Measurements from ENCODE around the gene TRUB2. TPM values are rescaled to one million over a fixed set of nuclear protein-coding genes. Genes with fewer than 3 reads are reported as not detected.

TRUB2 gene
- total RNA-seq, 1 donor from 2014 or later: 36.3 TPM

- DNase-seq (ENCODE audit: low read depth, low spot score): no peak
These were observed 17.9 kb downstream of the TRUB2 start for GRCh38 chr9:128304136-128304970.

- DNase-seq (ENCODE audit: low read depth, low spot score): no peak
These were observed 23.4 kb downstream of the TRUB2 start for GRCh38 chr9:128298535-128299482.

DNA sequence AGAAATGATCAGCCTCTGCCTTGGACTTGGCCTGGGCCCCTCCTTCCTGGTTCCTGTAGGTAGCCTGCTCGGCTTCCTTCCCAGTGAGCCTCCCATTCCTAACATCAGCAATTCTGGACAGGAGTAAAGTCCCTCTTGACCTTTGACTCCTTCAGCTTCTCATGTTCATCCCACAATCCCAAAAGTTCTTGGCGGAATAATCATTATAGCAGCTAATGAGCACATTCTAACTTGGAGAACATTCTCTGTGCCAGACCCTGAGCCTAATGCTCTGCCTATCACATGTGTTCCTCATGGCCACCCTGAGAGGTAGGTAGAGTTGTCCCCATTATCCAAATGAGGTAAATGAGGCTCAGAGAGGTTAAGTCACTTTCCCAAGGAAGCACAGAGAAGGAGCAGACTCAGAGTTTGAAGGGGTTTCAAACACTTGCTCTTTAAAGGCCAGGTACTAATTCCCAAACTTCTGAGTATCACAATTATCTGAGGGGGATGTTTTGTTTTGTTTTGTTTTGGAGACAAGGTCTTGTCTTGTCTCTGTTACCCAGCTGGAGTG is 24.9 kb downstream of the TRUB2 start:
- no peak for DNase-seq (ENCODE audit: low read depth, low spot score)

GRCh38 chr9:128296340-128297220 is 25.7 kb downstream of the TRUB2 start:
- DNase-seq (ENCODE audit: low read depth, low spot score): no peak

DNA sequence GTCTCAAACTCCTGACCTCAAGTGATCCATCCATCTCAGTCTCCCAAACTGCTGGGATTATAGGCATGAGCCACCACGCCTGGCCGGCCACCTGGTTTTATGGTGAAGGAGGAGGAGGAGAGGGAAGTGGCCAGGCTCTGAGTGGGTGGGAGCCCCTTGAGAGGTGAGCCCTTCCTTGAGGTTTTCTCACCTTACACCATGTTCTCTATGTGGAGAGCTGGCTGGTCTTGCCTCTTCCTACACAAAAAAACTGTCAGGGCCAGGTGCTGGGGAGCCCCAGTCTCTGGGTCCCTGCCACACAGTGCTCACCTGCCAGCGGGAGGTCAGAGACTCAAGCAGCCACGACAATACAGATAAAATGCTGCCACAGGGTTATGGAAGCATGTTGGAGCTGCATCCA is 28.1 kb downstream of the TRUB2 start:
- no peak for DNase-seq (ENCODE audit: low read depth, low spot score)

DNA sequence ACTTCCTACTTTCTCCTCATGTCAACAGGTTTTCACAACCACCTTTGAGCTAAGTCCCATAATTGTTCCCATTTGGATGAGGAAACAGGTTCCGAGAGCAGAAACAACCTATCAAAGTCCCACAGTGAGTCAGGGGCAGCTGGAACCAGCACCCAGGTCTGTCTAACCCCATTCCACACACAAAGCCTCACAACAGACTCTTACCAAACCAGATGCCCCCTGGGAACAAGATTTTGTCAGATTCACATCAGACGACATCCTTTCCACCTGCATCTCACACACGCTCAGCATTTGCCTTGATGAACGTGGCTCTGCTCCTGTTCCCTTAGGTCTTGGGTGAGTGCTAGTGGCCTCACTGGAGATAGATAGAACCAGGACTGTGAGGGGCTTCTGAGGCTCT is 29.2 kb downstream of the TRUB2 start:
- no peak for DNase-seq (ENCODE audit: low read depth, low spot score)

DNA sequence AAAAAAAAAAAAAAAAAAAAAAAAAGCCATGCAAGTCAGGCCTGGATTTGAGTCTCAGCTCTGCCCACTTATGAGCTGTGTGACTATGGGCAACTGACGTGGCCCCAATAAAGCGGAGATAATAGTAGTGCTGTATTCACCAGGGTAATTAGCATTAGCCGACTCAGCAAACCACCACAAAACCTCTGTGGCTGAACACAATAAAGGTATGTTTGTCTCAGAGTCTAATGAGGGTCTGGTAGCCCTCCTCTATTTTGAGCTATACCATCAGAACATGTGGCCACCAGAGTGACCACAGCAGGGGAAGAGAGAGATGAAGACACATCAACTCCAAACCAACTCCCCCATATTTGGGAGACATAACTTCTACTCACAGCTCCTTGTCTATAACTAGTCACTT is 30.2 kb downstream of the TRUB2 start:
- no peak for DNase-seq (ENCODE audit: low read depth, low spot score)

DNA sequence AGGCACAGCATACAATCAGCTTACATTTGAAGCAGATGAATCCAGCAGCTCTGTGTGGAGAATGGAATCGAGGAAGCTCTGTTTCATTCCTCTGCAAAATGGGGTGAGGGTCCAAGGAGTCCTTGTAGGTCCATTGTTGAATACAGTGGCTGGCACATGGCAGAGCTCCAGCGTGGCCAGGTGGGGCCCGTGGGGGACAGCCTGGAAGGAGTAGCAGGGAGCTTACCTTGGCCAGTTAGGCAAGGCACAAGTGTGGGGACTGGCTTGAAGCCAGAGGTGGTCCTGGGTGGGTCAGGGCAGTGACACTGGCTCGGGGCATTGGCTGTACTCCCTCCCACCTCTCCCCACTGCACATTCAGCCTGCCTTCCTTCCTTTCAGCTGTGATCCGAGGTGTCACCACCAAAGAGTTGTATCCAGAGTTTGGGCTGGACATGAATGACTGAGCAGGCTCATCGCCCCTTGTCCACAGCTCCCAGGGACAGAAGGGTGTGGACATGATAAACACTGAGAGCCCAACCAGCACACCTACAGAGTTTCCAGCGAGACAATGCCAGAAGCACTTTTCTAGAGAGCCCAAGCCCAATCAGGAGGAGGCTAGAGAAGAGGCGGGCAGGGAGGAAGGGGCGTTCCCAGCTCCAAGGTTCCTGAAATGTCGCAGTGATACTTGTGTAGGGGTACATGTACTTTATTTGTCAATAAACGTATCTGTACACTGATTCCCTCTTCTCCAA is 33.8 kb downstream of the TRUB2 start:
- no peak for DNase-seq (ENCODE audit: low read depth, low spot score)

DNA sequence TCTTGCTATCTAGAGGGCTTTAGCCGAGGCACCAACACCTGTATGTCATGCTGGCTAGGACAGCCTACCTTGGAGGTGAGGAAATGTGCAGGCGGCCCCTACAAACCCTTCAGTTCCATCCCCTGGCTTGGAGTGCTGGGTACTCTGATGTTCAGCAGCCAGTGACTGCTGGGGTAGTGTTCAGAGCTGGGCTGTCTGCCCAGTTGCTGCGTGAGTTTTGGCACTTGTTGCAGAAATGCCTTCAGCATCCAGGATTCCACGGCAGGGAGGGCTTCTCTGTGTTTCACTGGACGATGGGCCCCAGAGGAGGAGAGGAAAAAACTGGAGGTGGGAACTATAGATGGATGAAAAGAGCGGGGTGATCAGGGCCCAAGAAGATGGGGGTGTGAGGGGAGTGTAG is 35.8 kb downstream of the TRUB2 start:
- DNase-seq (ENCODE audit: low read depth, low spot score): no peak

GRCh38 chr9:128285033-128285784 is 37.0 kb downstream of the TRUB2 start:
- DNase-seq (ENCODE audit: low read depth, low spot score): no peak

DNA sequence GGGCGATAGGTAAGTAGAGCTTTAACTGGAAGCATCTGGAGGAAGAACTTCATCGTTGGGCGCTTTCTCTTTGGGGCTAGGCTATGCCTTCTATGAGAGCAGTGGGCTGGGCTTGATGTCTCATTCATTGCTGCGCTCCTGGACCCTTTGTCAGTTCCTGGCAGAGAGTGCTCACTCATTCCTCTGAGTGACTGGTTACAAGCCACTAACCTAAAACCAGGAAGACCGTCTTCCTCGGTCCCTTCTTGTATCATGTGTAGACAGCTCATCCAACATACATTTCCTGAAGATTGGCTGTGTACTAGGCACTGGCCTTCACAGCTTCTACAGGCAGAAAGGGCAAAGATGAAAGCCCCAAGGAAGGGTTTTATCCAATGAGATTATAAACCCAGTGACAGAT is 39.7 kb downstream of the TRUB2 start:
- DNase-seq (ENCODE audit: low read depth, low spot score): peak; percentile 27

- DNase-seq (ENCODE audit: low read depth, low spot score): no peak
These were observed 42.1 kb downstream of the TRUB2 start for GRCh38 chr9:128280084-128280622.

DNA sequence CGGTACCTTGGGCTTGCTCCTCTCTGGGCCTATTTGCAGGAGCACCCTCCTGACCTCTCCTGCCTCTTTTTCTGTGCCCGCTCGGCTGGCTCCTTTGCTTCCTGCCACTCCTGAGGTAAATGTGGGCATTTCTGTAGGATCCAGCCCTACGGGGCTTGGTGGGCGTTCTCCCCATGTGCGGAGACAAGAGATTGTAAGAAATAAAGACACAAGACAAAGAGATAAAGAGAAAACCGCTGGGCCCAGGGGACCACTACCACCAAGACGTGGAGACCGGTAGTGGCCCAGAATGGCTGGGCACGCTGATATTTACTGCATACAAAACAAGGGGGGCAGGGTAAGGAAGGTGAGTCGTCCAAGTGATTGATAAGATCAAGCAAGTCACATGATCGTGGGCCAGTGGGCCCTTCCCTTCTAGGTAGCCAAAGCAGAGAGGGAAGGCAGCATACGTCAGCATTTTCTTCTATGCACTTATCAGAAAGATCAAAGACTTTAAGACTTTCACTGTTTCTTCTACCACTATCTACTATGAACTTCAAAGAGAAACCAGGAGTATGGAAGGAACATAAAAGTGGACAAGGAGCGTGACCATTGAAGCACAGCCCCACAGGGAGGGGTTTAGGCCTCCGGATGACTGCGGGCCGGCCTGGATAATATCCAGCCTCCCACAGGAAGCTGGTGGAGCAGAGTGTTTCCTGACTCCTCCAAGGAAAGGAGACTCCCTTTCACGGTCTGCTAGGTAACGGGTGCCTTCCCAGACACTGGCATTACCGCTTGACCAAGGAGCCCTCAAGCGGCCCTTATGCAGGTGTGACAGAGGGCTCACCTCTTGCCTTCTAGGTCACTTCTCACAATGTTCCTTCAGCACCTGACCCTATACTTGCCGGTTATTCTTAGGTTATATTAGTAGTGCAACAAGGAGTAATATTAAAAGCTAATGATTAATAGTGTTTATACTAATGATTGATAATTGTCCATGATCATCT is 42.9 kb downstream of the TRUB2 start:
- peak; percentile 35 for DNase-seq (ENCODE audit: low read depth, low spot score)

GRCh38 chr9:128276574-128277270 is 45.5 kb downstream of the TRUB2 start:
- DNase-seq (ENCODE audit: low read depth, low spot score): no peak

DNA sequence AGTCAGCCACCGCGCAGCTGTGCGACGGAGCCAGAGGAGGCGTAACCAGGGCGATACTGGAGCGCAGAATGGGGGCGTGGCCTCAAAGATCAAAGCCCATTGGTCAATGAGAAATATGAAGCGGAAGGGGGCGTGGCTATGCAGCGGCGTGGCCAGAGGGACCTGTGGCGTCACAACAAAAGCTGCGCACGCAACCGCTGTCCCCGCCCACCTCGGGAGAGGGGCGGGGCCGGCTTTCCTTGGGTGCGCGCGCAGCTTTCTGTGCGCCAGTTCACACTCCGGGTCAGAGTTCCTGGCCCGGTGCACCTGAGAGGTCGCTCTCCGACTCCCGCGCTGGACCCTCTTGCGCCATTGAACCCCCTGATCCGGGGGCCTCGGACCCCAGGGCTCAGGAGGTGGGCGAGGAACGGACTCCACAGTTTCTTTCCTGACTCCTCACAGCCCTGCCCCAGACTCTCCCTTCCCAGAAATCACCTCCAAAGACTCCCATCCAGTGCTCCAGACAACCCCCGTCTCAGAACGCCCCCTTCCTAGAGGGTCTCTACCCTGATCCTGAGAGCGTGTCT is 46.2 kb downstream of the TRUB2 start, which contains the start of gene SWI5:
Gene SWI5 (plus strand): TSS at position 269 of the 566 bp plus-strand sequence.
- peak; percentile 97 for DNase-seq (ENCODE audit: low read depth, low spot score)

- DNase-seq (ENCODE audit: low read depth, low spot score): no peak
These were observed 46.8 kb downstream of the TRUB2 start, which contains the start of gene GOLGA2 for GRCh38 chr9:128275198-128276007. Gene GOLGA2, minus strand, starts transcription at chr9:128276007. Its CDS starts 31 bp downstream, at chr9:128275976.
